H1 (cell line): Measurements from ENCODE around the gene NYAP2.

Experiments
- BACH1 ChIP-seq: IDR thresholded peaks from 2 replicates; pipeline ENCODE4 v1.6.1; 2012; ENCODE audit warnings: low read length, improper control_type of control experiment
- CEBPB ChIP-seq: IDR thresholded peaks from 2 replicates; pipeline ENCODE4 v1.6.1; 2012; ENCODE audit warnings: low read depth, low read length
- EGR1 ChIP-seq: IDR thresholded peaks from 2 replicates; pipeline ENCODE4 v1.6.1; 2011; ENCODE audit warnings: low read depth, low read length, borderline replicate concordance
- KDM5A ChIP-seq: fragments of 200-600 bp; IDR thresholded peaks from 2 replicates; pipeline ENCODE4 v1.7.1; 2012; ENCODE audit warnings: mild to moderate bottlenecking, low read length, inconsistent platforms, mixed read lengths
- NRF1 ChIP-seq: IDR thresholded peaks from 2 replicates; pipeline ENCODE4 v1.6.1; 2011; ENCODE audit warnings: mild to moderate bottlenecking, low read depth, low read length, improper control_type of control experiment
- POLR2A ChIP-seq, 2 experiments: IDR thresholded peaks; 1 replicate in 1 of 2; 2 replicates in 1 of 2; pipeline ENCODE4 v1.6.1; 2011; ENCODE audit warnings: low read depth in 2 of 2, low read length in 2 of 2, mild to moderate bottlenecking in 2 of 2; ENCODE audit errors: control extremely low read depth in 1 of 2
- RNF2 ChIP-seq: fragments of 200-900, 300-1000 bp; sonication (generic); IDR thresholded peaks from 2 replicates; pipeline ENCODE4 v1.7.1; 2016; ENCODE audit warnings: borderline replicate concordance, low read depth, mild to moderate bottlenecking, antibody characterized with exemption, low read length; ENCODE audit not compliant: poor library complexity, severe bottlenecking; ENCODE audit errors: missing control alignments
- SAP30 ChIP-seq: fragments of 300-600 bp; sonication (generic); IDR thresholded peaks from 2 replicates; pipeline ENCODE4 v1.7.1; 2012; ENCODE audit warnings: low read length, moderate library complexity, mild to moderate bottlenecking, inconsistent platforms; ENCODE audit not compliant: insufficient read depth, insufficient replicate concordance
- TF ChIP-seq, protein P1 (sequence below), 3 experiments: IDR thresholded peaks; 1 replicate in 2 of 3; 2 replicates in 1 of 3; pipeline versions ENCODE4 v1.5.1 to v1.6.1; 2011; ENCODE audit warnings: low read length in 3 of 3, mild to moderate bottlenecking in 3 of 3, inconsistent platforms in 2 of 3, low read depth in 1 of 3, moderate library complexity in 1 of 3; ENCODE audit not compliant: insufficient read depth in 1 of 3; ENCODE audit errors: control extremely low read depth in 1 of 3
- TF ChIP-seq, protein P2 (sequence below): IDR thresholded peaks from 2 replicates; pipeline ENCODE4 v1.6.1; 2012; ENCODE audit warnings: inconsistent platforms

DNA sequence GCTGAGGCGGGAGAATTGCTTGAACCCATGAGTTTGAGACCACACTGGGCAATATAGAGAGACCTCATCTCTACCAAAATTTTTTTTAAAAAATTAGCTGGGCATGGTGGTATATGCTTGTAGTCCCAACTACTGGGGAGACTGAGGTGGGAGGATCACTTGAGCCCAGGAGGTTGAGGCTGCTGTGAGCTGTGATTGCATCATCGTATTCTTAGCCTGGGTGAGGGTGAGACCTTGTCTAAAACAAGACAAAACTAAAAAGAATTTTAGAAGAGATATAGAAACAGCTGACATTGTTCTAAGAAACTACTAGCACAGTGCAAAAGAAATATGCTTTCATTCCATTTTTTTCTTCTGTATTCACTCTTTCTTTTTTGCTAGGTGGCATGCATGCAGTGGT lies 298.4 kb downstream of the NYAP2 start:
- no peak for TF ChIP-seq SAP30
- TF ChIP-seq, protein P1, sequence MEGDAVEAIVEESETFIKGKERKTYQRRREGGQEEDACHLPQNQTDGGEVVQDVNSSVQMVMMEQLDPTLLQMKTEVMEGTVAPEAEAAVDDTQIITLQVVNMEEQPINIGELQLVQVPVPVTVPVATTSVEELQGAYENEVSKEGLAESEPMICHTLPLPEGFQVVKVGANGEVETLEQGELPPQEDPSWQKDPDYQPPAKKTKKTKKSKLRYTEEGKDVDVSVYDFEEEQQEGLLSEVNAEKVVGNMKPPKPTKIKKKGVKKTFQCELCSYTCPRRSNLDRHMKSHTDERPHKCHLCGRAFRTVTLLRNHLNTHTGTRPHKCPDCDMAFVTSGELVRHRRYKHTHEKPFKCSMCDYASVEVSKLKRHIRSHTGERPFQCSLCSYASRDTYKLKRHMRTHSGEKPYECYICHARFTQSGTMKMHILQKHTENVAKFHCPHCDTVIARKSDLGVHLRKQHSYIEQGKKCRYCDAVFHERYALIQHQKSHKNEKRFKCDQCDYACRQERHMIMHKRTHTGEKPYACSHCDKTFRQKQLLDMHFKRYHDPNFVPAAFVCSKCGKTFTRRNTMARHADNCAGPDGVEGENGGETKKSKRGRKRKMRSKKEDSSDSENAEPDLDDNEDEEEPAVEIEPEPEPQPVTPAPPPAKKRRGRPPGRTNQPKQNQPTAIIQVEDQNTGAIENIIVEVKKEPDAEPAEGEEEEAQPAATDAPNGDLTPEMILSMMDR (IDR thresholded peaks at IDR 0.05; ENCODE audit: control extremely low read depth in 1 of 3, insufficient read depth in 1 of 3, low read depth in 1 of 3, low read length in 3 of 3): no peak
- TF ChIP-seq CEBPB: no peak
- TF ChIP-seq BACH1: no peak
- TF ChIP-seq RNF2: no peak
- no peak for TF ChIP-seq NRF1
- no peak for TF ChIP-seq POLR2A (IDR thresholded peaks at IDR 0.05; ENCODE audit: control extremely low read depth in 1 of 2, low read depth in 2 of 2, low read length in 2 of 2)
- TF ChIP-seq, protein P2, sequence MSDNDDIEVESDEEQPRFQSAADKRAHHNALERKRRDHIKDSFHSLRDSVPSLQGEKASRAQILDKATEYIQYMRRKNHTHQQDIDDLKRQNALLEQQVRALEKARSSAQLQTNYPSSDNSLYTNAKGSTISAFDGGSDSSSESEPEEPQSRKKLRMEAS: no peak
- no peak for TF ChIP-seq KDM5A
- TF ChIP-seq EGR1: no peak
